GM13977 (cell line): Measurements from ENCODE around the gene EIPR1.

Experiments
- DNase-seq: peaks from one replicate; pipeline ENCODE4 v3.0.0; 2012; ENCODE audit warnings: low spot score
- CTCF ChIP-seq: IDR thresholded peaks from 2 replicates; pipeline ENCODE4 v1.5.1; 2012; ENCODE audit warnings: mild to moderate bottlenecking, control low read depth; ENCODE audit not compliant: insufficient read depth; ENCODE audit errors: extremely low read depth, missing control alignments
- in situ Hi-C: fragments of 300-500 bp; cut with MboI; formaldehyde crosslinking; loops from one replicate; pipeline ENCODE4 v1.12.0; 2022; ENCODE audit warnings: low sequenced_read_pairs, low pct_unique_long_range_greater_than_20kb, mixed read lengths, inconsistent platforms; ENCODE audit not compliant: unreplicated experiment

The EIPR1 gene

GRCh38 chr2:3403587-3404334 is 26.1 kb upstream of the EIPR1 start:
- no peak for TF ChIP-seq CTCF
- DNase-seq: peak; percentile 86
- in situ Hi-C loops: no loop called here

- no peak for TF ChIP-seq CTCF
- in situ Hi-C loops: no loop called here
- DNase-seq: no peak
Measured at GRCh38 chr2:3399829-3400228, 22.2 kb upstream of the EIPR1 start.

GRCh38 chr2:3399381-3399780 is 21.8 kb upstream of the EIPR1 start:
- DNase-seq: no peak
- TF ChIP-seq CTCF: no peak
- in situ Hi-C loops: no loop called here

- no peak for DNase-seq
- no peak for TF ChIP-seq CTCF
- in situ Hi-C loops: no loop called here
Measured at GRCh38 chr2:3398857-3399256, 21.2 kb upstream of the EIPR1 start.

- in situ Hi-C loops: no loop called here
- TF ChIP-seq CTCF: no peak
Measured at GRCh38 chr2:3396920-3397559, 19.4 kb upstream of the EIPR1 start.

GRCh38 chr2:3392216-3392615 is 14.6 kb upstream of the EIPR1 start:
- no peak for DNase-seq
- TF ChIP-seq CTCF: no peak
- in situ Hi-C loops: no loop called here

More at GRCh38 chr2:3396920-3397559, 19.4 kb upstream of the EIPR1 start:
- DNase-seq: no peak
